Body of pancreas (tissue), 4 donors: ENCODE measurements around the gene GGCX.

Experiments
- CTCF ChIP-seq, 7 experiments: fragments of 450-650 bp in 4 of 7; fragments of 200-600 bp in 3 of 7; sonication (generic) in 3 of 7; IDR thresholded peaks; one replicate each; pipeline ENCODE4 v1.5.1; 2016 to 2019; ENCODE audit warnings: antibody characterized with exemption in 7 of 7
- POLR2A ChIP-seq, 3 donors: fragments of 450-650 bp; IDR thresholded peaks; one replicate each; pipeline ENCODE4 v1.6.1; 2016; ENCODE audit warnings: antibody characterized with exemption in 3 of 3, mild to moderate bottlenecking in 2 of 3

- TF ChIP-seq CTCF (IDR thresholded peaks at IDR 0.05) (no peak), POLR2A (IDR thresholded peaks at IDR 0.05) (no peak)
These were observed 31.5 kb downstream of the GGCX start for GRCh38 chr2:85529809-85530208.
